Fibroblast of lung (primary cell): ENCODE data around the gene IDH1.

Experiments
- EZH2 ChIP-seq: IDR thresholded peaks from 2 replicates; pipeline ENCODE4 v1.5.1; 2012; ENCODE audit warnings: low read length, control low read depth, mild to moderate bottlenecking; ENCODE audit errors: missing control alignments
- TF ChIP-seq, protein P1 (sequence below), 2 donors: IDR thresholded peaks in 1 of 2; conservative IDR thresholded peaks in 1 of 2; 1 replicate in 1 of 2; 2 replicates in 1 of 2; pipeline ENCODE4 v1.5.1; 2011 to 2012; ENCODE audit warnings: low read length in 2 of 2, control low read depth in 1 of 2, inconsistent platforms in 1 of 2, low read depth in 1 of 2, mild to moderate bottlenecking in 1 of 2

DNA sequence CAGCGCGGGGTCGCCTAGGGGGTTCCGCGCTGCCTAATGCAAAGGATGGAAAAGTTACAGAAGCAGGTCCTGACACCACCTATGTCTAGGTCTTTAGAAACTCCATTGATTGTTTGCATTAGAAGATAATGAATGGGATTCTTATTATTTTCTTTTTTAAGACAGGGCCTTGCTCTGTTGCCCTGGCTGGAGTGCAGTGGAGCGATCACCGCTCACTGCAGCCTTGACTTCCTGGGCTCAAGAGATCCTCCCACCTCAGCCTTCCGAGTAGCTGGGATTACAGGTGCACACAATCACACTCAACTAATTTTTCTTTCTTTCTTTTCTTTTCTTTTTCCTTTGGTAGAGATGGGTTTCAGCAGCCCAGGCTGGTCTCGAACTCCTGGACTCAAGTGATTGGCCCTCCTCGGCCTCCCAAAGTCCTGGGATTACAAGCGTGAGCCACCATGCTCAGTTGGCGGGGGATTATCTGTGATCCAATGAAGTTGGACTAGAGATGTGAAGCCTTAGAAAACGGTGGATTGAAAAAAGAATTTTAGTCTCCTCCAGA, 761 bp upstream of the IDH1 start:
- TF ChIP-seq, protein P1, sequence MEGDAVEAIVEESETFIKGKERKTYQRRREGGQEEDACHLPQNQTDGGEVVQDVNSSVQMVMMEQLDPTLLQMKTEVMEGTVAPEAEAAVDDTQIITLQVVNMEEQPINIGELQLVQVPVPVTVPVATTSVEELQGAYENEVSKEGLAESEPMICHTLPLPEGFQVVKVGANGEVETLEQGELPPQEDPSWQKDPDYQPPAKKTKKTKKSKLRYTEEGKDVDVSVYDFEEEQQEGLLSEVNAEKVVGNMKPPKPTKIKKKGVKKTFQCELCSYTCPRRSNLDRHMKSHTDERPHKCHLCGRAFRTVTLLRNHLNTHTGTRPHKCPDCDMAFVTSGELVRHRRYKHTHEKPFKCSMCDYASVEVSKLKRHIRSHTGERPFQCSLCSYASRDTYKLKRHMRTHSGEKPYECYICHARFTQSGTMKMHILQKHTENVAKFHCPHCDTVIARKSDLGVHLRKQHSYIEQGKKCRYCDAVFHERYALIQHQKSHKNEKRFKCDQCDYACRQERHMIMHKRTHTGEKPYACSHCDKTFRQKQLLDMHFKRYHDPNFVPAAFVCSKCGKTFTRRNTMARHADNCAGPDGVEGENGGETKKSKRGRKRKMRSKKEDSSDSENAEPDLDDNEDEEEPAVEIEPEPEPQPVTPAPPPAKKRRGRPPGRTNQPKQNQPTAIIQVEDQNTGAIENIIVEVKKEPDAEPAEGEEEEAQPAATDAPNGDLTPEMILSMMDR (conservative IDR thresholded peaks at IDR 0.05 in 1 of 2, IDR thresholded peaks at IDR 0.05 in 1 of 2; ENCODE audit: low read depth in 1 of 2, low read length in 2 of 2), result no peak
- no peak for TF ChIP-seq EZH2
